MM.1S (cell line): ENCODE data around the gene PATJ.

Experiments
- DNase-seq: peaks from one replicate; pipeline ENCODE4 v3.0.0-alpha.2; 2015
- H2AFZ ChIP-seq: fragments of 300-600 bp; sonication (generic); 2 replicates; pipeline ENCODE4 v1.6.0; 2016; ENCODE audit warnings: antibody characterized with exemption, low read length
- H3F3A ChIP-seq: fragments of 300-600 bp; sonication (generic); 2 replicates; pipeline ENCODE4 v1.6.1; 2016; ENCODE audit warnings: mild to moderate bottlenecking, antibody characterized with exemption, low read length, moderate library complexity, mixed read lengths; ENCODE audit not compliant: insufficient read depth
- H3K27ac ChIP-seq: fragments of 300-600 bp; sonication (generic); 2 replicates; pipeline ENCODE4 v1.5.1; 2016; ENCODE audit warnings: mild to moderate bottlenecking, low read length
- H3K27me3 ChIP-seq: fragments of 300-600 bp; sonication (generic); replicated peaks from 2 replicates; pipeline ENCODE4 v1.6.0; 2016; ENCODE audit warnings: low read length; ENCODE audit not compliant: insufficient read depth
- H3K36me3 ChIP-seq: fragments of 300-600 bp; sonication (generic); replicated peaks from 2 replicates; pipeline ENCODE4 v1.6.1; 2016; ENCODE audit warnings: mild to moderate bottlenecking, low read length, mixed read lengths; ENCODE audit not compliant: insufficient read depth
- H3K4me1 ChIP-seq: fragments of 300-600 bp; sonication (generic); 2 replicates; pipeline ENCODE4 v1.6.1; 2016; ENCODE audit warnings: low read length, mixed read lengths
- H3K4me2 ChIP-seq: fragments of 300-600 bp; sonication (generic); 2 replicates; pipeline ENCODE4 v1.6.0; 2016; ENCODE audit warnings: low read depth, low read length
- H3K4me3 ChIP-seq: fragments of 300-600 bp; sonication (generic); 2 replicates; pipeline ENCODE4 v1.5.1; 2016; ENCODE audit warnings: low read length, mixed read lengths
- H3K79me2 ChIP-seq: fragments of 300-600 bp; sonication (generic); 2 replicates; pipeline ENCODE4 v1.6.1; 2016; ENCODE audit warnings: mixed run types, low read length, mixed read lengths
- H3K9ac ChIP-seq: fragments of 300-600 bp; sonication (generic); 2 replicates; pipeline ENCODE4 v1.6.1; 2016; ENCODE audit warnings: low read length, mixed read lengths
- H3K9me2 ChIP-seq: fragments of 300-600 bp; sonication (generic); replicated peaks from 2 replicates; pipeline ENCODE4 v1.6.1; 2016; ENCODE audit warnings: mild to moderate bottlenecking, low read length, mixed read lengths; ENCODE audit not compliant: insufficient read depth
- H3K9me3 ChIP-seq: fragments of 300-600 bp; sonication (generic); replicated peaks from 2 replicates; pipeline ENCODE4 v1.6.1; 2016; ENCODE audit warnings: mild to moderate bottlenecking, low read length, mixed read lengths; ENCODE audit not compliant: insufficient read depth
- H4K20me1 ChIP-seq: fragments of 300-600 bp; sonication (generic); 2 replicates; pipeline ENCODE4 v1.6.1; 2016; ENCODE audit warnings: mild to moderate bottlenecking, low read length, moderate library complexity, mixed read lengths; ENCODE audit not compliant: insufficient read depth
- EZH2 ChIP-seq: fragments of 300-600 bp; sonication (generic); optimal IDR thresholded peaks from 2 replicates; pipeline ENCODE3; 2017; ENCODE audit warnings: low read depth, mild to moderate bottlenecking, antibody characterized with exemption, low read length, mixed read lengths
- EZH2phosphoT487 ChIP-seq: fragments of 300-600 bp; sonication (generic); IDR thresholded peaks from 2 replicates; pipeline ENCODE4 v1.6.1; 2018; ENCODE audit warnings: antibody characterized with exemption, low read length
- TF ChIP-seq, protein P1 (sequence below): fragments of 300-600 bp; sonication (generic); IDR thresholded peaks from 2 replicates; pipeline ENCODE4 v1.5.1; 2016; ENCODE audit warnings: antibody characterized with exemption, low read length, mixed read lengths

Gene PATJ

DNA sequence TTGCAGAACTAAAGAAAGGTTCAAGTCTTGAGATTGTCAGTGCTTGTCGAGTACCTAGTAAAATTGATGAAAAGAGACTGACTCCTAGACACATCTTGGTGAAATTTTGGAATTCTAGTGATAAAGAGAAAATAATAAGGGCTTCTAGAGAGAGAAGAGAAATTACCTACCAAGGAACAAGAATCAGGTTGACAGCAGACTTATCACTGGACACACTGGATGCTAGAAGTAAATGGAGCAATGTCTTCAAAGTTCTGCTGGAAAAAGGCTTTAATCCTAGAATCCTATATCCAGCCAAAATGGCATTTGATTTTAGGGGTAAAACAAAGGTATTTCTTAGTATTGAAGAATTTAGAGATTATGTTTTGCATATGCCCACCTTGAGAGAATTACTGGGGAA, 468.7 kb downstream of the PATJ start:
- H3F3A ChIP-seq = no peaks in the 10 kb centered on the region
- H3K9me2 ChIP-seq = no peaks in the 10 kb centered on the region
- H3K4me3 ChIP-seq = no peak overlapping the region
- no peaks in the 10 kb centered on the region for H3K36me3 ChIP-seq
- H4K20me1 ChIP-seq = no peaks in the 10 kb centered on the region
- H3K27ac ChIP-seq = no peak overlapping the region
- no peaks in the 10 kb centered on the region for H3K79me2 ChIP-seq
- no peak overlapping the region for H3K9ac ChIP-seq
- no peak overlapping the region for H2AFZ ChIP-seq
- TF ChIP-seq EZH2phosphoT487 = no peak
- TF ChIP-seq EZH2 = no peak
- TF ChIP-seq, protein P1, sequence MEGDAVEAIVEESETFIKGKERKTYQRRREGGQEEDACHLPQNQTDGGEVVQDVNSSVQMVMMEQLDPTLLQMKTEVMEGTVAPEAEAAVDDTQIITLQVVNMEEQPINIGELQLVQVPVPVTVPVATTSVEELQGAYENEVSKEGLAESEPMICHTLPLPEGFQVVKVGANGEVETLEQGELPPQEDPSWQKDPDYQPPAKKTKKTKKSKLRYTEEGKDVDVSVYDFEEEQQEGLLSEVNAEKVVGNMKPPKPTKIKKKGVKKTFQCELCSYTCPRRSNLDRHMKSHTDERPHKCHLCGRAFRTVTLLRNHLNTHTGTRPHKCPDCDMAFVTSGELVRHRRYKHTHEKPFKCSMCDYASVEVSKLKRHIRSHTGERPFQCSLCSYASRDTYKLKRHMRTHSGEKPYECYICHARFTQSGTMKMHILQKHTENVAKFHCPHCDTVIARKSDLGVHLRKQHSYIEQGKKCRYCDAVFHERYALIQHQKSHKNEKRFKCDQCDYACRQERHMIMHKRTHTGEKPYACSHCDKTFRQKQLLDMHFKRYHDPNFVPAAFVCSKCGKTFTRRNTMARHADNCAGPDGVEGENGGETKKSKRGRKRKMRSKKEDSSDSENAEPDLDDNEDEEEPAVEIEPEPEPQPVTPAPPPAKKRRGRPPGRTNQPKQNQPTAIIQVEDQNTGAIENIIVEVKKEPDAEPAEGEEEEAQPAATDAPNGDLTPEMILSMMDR = no peak
- no peak for DNase-seq
- H3K4me1 ChIP-seq = no peaks in the 10 kb centered on the region
- no peaks in the 10 kb centered on the region for H3K27me3 ChIP-seq
- H3K4me2 ChIP-seq = no peak overlapping the region
- H3K9me3 ChIP-seq = no peaks in the 10 kb centered on the region

DNA sequence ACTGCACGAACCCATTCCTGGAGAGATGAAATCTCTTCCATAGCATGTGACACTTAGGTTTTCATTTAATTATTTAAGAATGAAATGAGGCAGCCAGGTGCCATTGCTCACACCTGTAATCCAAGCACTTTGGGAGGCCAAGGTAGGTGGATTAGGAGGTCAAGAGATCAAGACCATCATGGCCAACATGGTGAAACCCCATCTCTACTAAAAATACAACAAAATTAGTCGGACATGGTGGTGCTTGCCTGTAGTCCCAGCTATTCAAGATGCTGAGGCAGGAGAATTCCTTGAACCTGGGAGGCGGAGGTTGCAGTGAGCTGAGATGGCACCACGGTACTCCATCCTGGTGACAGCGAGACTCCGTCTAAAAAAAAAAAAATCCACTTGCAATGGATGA, 470.1 kb downstream of the PATJ start:
- Histone ChIP-seq H3K9ac (no peak overlapping the region), H4K20me1 (no peaks in the 10 kb centered on the region), H3K4me2 (no peak overlapping the region), H3K4me3 (no peak overlapping the region), H3K36me3 (no peaks in the 10 kb centered on the region), H3K27ac (no peak overlapping the region), H3K9me3 (no peaks in the 10 kb centered on the region), H2AFZ (no peak overlapping the region), H3K79me2 (no peaks in the 10 kb centered on the region), H3K27me3 (no peaks in the 10 kb centered on the region), H3K4me1 (no peaks in the 10 kb centered on the region), H3K9me2 (no peaks in the 10 kb centered on the region), H3F3A (no peaks in the 10 kb centered on the region)
- TF ChIP-seq, protein P1 = no peak
- TF ChIP-seq EZH2phosphoT487 (no peak), EZH2 (no peak)
- DNase-seq = no peak

DNA sequence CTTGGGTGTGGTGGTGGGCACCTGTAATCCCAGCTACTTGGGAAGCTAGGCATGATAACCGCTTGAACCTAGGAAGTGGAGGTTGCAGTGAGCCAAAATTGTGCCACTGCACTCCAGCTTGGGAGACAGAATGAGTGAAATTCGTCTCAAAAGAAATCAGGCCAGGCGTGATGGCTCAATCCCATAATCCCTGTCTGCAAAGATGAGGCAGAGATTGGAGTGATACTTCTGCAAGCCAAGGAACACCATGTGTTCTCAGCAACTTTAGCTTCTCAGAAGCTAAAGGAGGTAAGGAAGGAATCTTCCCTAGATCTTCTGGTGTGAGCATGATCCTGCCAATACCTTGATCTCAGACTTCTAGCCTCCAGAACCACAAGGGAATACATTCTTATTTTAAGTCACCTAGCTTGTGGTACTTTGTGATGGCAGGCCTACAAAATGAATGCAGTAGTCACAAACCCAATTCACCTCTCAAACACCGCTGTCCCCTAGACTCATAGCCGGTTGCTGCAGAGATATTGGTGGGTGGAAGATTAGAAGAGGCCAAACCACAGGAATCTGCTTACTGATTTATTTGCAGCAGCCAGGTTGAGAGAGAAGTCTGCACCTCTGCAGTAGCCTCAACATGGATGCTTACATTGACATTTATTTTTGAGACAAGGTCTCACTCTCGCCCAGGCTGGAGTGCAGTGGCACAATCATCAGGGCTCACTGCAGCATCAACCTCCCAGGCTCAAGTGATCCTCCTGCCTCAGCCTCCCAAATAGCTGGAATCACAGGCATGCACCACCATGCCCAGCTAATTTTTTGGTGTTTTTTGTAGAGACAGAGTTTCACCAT, 471.0 kb downstream of the PATJ start:
- Histone ChIP-seq H3F3A (no peaks in the 10 kb centered on the region), H3K9me3 (no peaks in the 10 kb centered on the region), H4K20me1 (no peaks in the 10 kb centered on the region), H3K27ac (no peak overlapping the region), H3K4me1 (no peaks in the 10 kb centered on the region), H3K27me3 (no peaks in the 10 kb centered on the region), H3K4me2 (no peak overlapping the region), H2AFZ (no peak overlapping the region), H3K79me2 (no peaks in the 10 kb centered on the region), H3K9me2 (no peaks in the 10 kb centered on the region), H3K4me3 (no peak overlapping the region), H3K9ac (no peak overlapping the region), H3K36me3 (no peaks in the 10 kb centered on the region)
- TF ChIP-seq, protein P1 = no peak
- TF ChIP-seq EZH2phosphoT487 = no peak
- no peak for TF ChIP-seq EZH2
- no peak for DNase-seq
